ENCODE results near the gene FIBCD1.
"Not testable (repeated sequence)": the region's sequence is repeated elsewhere in the genome, so short reads cannot be mapped to it uniquely, and the experiment has no call there.

Gene FIBCD1

DNA sequence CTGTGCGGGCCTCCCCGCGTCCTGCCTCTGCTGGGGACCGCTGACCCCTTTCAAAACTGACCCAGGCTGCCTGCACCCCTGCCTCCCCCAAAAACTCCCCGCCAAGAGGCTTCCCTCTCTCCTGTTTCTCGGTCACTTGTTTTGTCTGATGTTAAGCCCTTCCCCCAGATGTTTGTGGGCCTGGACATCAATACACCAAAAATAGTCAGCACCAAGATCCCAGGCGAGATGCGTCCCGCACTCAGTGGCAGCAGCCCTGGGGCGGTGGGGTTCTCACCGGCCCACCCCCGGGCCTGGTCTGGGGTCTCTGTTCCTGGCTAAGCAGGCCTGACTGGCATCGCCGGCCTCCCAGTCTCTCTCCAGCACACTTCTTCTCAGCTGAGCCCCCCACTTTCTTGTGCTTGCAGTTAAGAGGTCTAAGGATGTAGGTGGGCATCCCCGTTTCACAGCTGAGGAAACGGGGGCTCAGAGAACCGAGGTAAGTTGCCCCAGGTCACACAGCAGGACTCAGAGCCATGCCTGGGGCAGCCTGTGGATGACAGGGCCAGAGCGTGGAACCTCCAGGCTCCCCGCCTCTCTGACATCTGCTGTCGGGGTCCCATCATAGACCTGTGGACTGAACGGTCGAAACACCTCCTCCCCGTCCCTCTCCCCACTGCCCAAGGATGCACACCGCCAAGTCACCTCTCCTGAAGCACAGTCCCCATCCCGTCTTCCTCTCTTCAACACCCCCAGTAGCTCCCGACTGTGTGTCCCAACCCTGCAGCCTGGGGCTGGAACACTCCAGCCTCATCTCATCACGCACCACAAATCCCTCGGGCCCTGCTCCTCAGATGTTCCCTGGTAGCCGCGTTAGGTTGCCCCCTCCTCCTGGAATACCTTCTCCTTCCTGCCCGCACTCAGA, 16.8 kb downstream of the FIBCD1 start:
- no peak for DNase-seq (ENCODE audit: low spot score)

GRCh38 chr9:130921300-130921988, 17.6 kb downstream of the FIBCD1 start:
- no peak for DNase-seq (ENCODE audit: low spot score)

DNA sequence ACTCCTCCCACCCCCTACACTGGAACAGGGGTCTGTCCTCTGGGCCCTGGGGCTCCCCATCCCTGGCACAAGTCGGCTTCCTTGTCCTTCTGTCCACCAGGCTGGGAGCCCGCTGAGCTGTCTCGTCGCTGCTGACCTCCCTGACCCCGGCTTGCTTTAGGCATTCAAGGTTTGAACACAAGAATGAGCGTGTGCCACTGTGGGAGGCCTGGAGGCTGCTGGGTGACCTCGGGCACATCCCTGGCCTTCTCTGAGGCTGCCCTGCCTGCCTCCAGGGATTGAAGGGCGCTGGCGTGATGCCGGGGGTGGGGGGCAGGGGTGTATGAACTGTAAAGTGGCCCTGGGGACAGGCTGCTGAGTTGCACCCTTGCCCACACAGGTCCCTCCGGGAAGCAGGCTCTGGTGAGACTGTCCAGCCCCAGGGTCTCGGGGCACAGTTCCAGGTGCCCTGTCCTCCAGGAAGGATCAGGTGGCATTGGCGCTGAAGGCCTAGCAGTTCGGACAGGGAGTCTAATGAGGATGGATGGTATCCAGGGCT, 18.2 kb downstream of the FIBCD1 start:
- DNase-seq (ENCODE audit: low spot score) = no peak

DNA sequence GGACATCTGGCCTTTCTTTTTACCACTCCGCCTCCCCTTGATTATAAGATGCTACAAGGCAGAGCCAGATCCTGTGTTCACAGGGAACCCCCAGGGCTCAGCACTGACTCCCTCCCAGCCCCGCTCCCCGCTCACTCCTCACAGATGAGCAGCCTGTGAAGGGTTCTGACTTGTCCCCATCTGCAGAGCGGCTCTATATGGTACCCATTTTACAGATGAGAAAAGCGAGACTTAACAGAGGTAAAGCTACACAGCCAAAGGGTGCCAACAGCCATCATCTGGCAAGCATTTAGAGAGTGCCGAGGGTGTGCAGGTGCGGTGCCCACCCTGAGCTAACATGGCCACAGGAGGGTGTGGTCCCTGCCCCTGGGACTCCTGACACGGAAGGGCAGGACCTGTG, 18.8 kb downstream of the FIBCD1 start:
- no peak for DNase-seq (ENCODE audit: low spot score)

DNA sequence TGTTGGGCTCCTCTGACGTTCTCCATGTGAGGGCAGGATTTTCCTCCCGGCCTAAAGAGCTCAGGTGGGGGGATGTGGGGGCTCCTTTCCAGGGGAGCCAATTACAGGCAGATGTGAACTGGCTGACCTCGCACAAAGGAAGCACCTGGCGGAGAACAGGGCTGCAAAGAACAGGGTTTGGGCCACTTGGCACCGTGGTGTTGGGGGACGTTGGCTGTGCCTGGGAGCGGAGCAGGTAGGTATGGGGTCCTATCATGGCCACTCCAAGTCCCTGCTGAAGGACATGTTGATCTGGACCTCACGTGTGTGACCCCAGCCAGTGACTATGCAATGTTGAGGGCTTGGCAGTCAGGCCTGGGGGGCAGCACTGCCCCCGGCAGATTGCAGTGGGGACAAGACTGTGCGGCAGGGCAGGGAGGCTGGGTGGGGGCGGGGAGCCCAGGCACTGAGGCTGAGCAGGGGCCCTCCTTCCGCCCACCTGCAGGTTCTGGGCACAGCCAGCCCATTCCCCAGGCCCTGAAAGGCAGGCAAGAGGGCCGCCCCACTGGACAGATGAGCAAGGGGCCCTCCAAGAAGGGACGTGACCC, 19.4 kb downstream of the FIBCD1 start:
- no peak for DNase-seq (ENCODE audit: low spot score)

- DNase-seq (ENCODE audit: low spot score) = no peak
Observed at GRCh38 chr9:130918826-130919558, 20.1 kb downstream of the FIBCD1 start.

DNA sequence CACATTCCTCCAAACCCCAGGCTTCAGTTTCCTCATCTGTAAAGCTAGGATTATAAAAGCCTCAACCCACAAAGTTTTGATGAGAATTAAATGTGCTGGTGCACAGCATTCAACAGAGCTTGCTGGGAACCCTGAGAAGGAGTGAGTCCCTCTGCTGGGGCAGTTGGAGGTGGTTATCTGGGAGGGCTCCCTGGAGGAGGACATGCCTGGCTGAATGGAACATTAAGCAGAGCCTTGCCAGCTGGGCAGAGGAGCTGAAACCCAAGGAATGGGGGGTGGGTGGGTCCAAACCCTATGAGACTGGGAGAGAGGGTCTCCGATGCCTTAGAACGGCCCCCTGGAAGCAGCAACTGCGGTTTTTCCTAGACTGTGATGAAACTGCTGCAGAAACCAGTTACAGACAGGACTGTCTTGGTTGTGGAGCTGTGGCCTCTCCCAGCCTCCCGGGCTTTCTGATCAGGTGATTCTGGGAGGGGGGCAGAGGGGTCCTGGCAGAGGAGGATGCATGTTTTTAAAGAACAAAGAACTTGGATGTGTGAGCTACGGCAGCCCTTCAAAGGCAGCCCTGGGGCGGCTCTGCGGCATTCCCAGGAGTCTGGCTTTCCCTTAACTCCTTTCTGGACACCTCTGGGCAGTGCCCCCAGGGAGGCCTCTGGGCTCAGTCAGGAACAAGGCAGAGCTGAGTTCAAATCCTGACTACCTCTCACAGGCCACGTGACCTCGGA, 20.8 kb downstream of the FIBCD1 start:
- no peak for DNase-seq (ENCODE audit: low spot score)

GRCh38 chr9:130917168-130917960, 21.7 kb downstream of the FIBCD1 start:
- no peak for DNase-seq (ENCODE audit: low spot score)

GRCh38 chr9:130915096-130915447, 24.0 kb downstream of the FIBCD1 start:
- no peak for DNase-seq (ENCODE audit: low spot score)

GRCh38 chr9:130914417-130915095, 24.5 kb downstream of the FIBCD1 start:
- no peak for DNase-seq (ENCODE audit: low spot score)

- no peak for DNase-seq (ENCODE audit: low spot score)
Observed at GRCh38 chr9:130913599-130914416, 25.2 kb downstream of the FIBCD1 start.

DNA sequence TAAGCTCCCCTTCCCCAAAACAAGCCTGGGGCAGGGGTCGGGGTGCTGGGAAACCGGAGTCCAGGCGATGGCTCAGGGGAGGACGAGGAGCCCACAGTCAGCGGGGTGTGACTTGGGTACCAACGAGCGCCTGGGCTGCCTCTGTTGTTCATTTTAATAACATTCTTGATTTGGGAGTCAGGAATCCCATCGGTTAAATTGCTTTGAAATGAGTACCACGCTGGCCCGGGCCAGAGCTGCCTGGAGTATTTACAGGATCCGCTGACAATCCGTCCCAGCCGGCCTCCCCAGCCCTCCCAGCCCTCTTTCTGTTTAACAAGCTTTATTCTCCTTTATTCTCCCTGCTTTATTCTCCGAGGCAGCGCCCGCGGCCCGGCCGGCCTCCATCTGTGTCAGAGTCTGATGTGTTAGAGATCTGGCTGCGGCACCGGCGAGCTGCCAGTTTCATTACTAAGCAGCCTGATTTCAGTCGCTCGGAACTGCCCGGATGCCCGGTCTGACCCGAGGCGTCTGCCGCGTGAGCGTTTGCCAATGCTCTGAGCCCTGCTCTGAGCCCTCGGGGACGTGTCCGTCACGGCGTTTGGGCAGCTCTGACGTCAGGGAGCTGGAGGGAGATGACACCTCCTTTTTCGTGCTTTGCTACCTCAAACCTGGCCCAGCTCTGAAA, 26.0 kb downstream of the FIBCD1 start:
- no peak for DNase-seq (ENCODE audit: low spot score)

GRCh38 chr9:130911254-130912049, 27.6 kb downstream of the FIBCD1 start:
- no peak for DNase-seq (ENCODE audit: low spot score)

DNA sequence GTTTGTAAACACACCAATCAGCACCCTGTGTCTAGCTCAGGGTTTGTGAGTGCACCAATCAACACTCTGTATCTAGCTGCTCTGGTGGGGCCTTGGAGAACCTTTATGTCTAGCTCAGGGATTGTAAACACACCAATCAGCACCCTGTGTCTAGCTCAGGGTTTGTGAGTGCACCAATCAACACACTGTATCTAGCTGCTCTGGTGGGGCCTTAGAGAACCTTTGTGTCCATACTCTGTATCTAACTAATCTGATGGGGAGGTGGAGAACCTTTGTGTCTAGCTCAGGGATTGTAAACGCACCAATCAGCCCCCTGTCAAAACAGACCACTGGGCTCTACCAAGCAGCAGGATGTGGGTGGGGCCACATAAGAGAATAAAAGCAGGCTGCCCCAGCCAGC, 28.4 kb downstream of the FIBCD1 start:
- DNase-seq (ENCODE audit: low spot score) = not testable (repeated sequence)

GRCh38 chr9:130910041-130910440, 29.0 kb downstream of the FIBCD1 start:
- not testable (repeated sequence) for DNase-seq (ENCODE audit: low spot score)

DNA sequence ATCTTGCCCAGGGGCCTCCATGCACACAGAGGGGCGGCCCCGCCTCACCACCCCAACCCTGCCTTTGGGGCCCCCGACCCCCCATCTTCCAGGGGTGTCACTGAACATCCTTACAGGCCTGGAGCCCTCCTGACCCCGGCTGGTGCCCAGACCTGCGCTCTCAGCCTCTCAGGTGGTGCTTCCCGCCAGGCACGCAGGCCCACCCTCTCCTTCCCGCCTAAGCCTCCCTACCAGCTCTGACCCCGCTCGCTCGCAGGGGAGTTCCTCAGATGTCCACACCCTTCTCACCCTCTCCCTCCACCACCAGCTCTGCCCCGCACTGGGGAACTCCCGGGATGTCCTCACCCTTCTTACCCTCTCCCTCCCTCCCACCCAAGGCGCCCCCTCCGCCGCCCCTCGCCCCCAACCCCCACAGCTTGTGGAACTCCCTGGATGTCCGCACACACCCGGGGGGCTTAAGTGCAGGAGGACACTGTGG, 30.1 kb downstream of the FIBCD1 start:
- DNase-seq (ENCODE audit: low spot score) = no peak

DNA sequence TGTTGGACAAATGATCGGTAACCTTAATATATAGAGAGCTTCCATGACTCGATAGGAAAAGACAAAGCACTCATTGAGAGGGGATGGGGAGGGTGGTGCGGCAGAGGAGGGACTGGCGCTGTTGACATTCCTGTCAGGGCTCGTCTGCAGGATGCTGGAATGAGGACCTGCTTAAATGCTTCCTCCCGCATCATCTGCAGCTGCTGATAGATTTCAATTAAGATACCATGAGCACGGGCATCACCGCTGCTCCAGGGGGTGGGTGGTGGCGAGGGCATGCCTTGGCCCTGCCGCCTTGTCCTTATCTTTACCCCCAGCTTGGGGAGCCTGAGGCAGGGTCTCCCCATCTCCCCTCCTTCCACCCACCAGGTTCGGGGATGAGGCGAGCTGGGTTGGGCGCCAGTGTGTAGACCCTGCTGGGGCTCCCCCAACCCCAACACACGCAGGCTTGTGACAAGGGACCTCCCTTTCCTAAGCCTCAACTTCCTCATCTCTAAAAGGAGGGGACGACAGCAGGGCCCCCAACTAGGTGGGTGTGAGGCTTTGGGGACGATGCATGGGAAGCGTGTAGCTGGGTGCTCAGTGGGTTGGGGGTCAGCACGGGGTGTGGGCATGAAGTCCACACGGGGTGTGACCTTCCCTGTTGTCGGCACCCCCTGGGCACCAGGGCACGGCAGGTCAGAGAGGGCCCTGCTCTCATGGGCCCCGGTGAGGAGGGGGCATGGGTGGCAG, 30.7 kb downstream of the FIBCD1 start:
- DNase-seq (ENCODE audit: low spot score) = no peak
